ENCODE measurements around the gene MMAB. TPM values are rescaled to one million over a fixed set of nuclear protein-coding genes. Genes with fewer than 3 reads are reported as not detected.
A peak's percentile ranks its signal among the peaks of the same experiment; 100 is the strongest.

MMAB gene
- total and polyA plus RNA-seq, 2 experiments from 2014 or later = 89.4 to 174 TPM

- Histone ChIP-seq H3K27ac (peak overlapping the region; percentile 80), H3K36me3 (peaks cover 18% of the 10 kb centered on the region), H3K4me1 (ENCODE audit: low read depth) (peaks cover 53% of the 10 kb centered on the region)
Measured at GRCh38 chr12:109521831-109522230, 51.5 kb downstream of the MMAB start.

GRCh38 chr12:109519787-109520186 lies 53.5 kb downstream of the MMAB start:
- peaks cover 26% of the 10 kb centered on the region for H3K36me3 ChIP-seq
- TF ChIP-seq CTCF (IDR thresholded peaks at IDR 0.05; ENCODE audit: low read depth, low read length) = no peak
- no peak for DNase-seq (ENCODE audit: low read depth in 1 of 2, low spot score in 1 of 2)
- no peaks in the 10 kb centered on the region for H3K27me3 ChIP-seq
- H3K4me3 ChIP-seq = no peak overlapping the region
- no peak overlapping the region for H3K27ac ChIP-seq
- H3K4me1 ChIP-seq (ENCODE audit: low read depth) = peaks cover 46% of the 10 kb centered on the region
- H3K9me3 ChIP-seq (ENCODE audit: low read depth) = no peaks in the 10 kb centered on the region

More at GRCh38 chr12:109521831-109522230, 51.5 kb downstream of the MMAB start:
- TF ChIP-seq CTCF (IDR thresholded peaks at IDR 0.05; ENCODE audit: low read depth, low read length) = no peak
- Histone ChIP-seq H3K9me3 (ENCODE audit: low read depth) (no peaks in the 10 kb centered on the region), H3K4me3 (no peak overlapping the region), H3K27me3 (no peaks in the 10 kb centered on the region)
- DNase-seq (ENCODE audit: low read depth in 1 of 2, low spot score in 1 of 2) = no peak

GRCh38 chr12:109518820-109519665 lies 54.3 kb downstream of the MMAB start:
- TF ChIP-seq CTCF (IDR thresholded peaks at IDR 0.05; ENCODE audit: low read depth, low read length) = peak; percentile 95
- Histone ChIP-seq H3K27ac (peak overlapping the region; percentile 67), H3K9me3 (ENCODE audit: low read depth) (no peaks in the 10 kb centered on the region), H3K27me3 (no peaks in the 10 kb centered on the region), H3K4me1 (ENCODE audit: low read depth) (peaks cover 42% of the 10 kb centered on the region), H3K4me3 (no peak overlapping the region), H3K36me3 (peaks cover 30% of the 10 kb centered on the region)
- peak; percentile 82 to 90 for DNase-seq (ENCODE audit: low read depth in 1 of 2, low spot score in 1 of 2)

- peaks cover 34% of the 10 kb centered on the region for H3K4me1 ChIP-seq (ENCODE audit: low read depth)
Measured at GRCh38 chr12:109517619-109518018, 55.7 kb downstream of the MMAB start.

DNA sequence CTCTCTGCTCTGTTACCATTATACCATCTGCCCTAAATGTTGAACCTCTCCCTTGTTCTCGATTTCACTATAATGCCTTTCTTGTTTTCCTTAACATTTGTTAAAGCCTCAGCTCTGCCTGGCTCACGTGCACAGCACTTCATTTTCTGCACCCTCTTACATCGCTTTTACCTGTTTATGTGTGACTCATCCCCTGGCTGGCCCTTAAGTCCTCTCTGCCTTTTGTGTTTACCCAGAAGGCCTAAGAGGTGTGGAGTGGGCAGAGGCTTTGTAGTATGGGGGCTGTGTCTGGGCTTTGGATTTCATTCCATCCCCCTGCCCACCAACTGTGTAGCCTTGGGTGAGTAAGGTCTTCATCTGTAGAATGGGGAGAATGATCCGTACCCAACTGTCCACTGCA lies 59.3 kb downstream of the MMAB start:
- Histone ChIP-seq H3K27ac (no peak overlapping the region), H3K4me3 (no peak overlapping the region), H3K27me3 (no peaks in the 10 kb centered on the region), H3K4me1 (ENCODE audit: low read depth) (peaks cover 17% of the 10 kb centered on the region), H3K9me3 (ENCODE audit: low read depth) (no peaks in the 10 kb centered on the region), H3K36me3 (peaks cover 41% of the 10 kb centered on the region)
- no peak for DNase-seq (ENCODE audit: low read depth in 1 of 2, low spot score in 1 of 2)
- TF ChIP-seq CTCF (IDR thresholded peaks at IDR 0.05; ENCODE audit: low read depth, low read length) = no peak

More at GRCh38 chr12:109517619-109518018, 55.7 kb downstream of the MMAB start:
- no peak for DNase-seq (ENCODE audit: low read depth in 1 of 2, low spot score in 1 of 2)
- no peak for TF ChIP-seq CTCF (IDR thresholded peaks at IDR 0.05; ENCODE audit: low read depth, low read length)
- peak overlapping the region; percentile 67 for H3K27ac ChIP-seq
- H3K9me3 ChIP-seq (ENCODE audit: low read depth) = no peaks in the 10 kb centered on the region
- H3K36me3 ChIP-seq = peaks cover 30% of the 10 kb centered on the region
- H3K27me3 ChIP-seq = no peaks in the 10 kb centered on the region
- H3K4me3 ChIP-seq = no peak overlapping the region
